ENCODE measurements around the gene ENDOV. TPM values are rescaled to one million over a fixed set of nuclear protein-coding genes. Genes with fewer than 3 reads are reported as not detected.

Gene ENDOV
- total and polyA plus RNA-seq, 2 donors from 2014 or later: 20.3 to 28.0 TPM

DNA sequence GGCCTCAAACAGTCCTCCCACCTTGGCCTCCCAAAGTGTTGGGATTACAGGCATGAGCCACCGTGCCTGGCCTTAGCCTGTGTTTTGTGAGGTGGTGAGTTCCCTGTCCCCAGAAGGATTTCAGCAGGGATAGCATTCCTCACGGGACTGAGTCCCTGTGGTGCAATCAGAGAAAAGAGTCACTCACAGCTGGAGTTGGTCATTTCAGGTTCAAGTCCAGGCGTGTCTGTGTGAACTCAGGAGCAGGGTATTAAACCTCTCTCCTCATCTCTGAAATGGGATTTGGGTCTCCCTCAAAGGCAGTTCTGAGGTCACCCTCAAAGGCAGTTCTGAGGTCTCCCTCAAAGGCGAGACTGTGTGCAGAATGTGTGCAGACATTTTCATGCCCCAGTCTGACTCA is 32.8 kb downstream of the ENDOV start:
- H3K4me3 ChIP-seq (ENCODE audit: low read length in 3 of 3): no peak overlapping the region
- FAIRE-seq (no peak), DNase-seq (no peak)
- no peaks in the 10 kb centered on the region for H3K27me3 ChIP-seq (ENCODE audit: control insufficient read depth, insufficient read depth, low read length)
- no peaks in the 10 kb centered on the region for H3K4me1 ChIP-seq (ENCODE audit: control insufficient read depth in 2 of 3, insufficient read depth in 2 of 3, low read depth in 1 of 3, low read length in 3 of 3)
- no peaks in the 10 kb centered on the region for H3K9me3 ChIP-seq (ENCODE audit: control insufficient read depth in 2 of 3, insufficient read depth in 1 of 3, low read length in 3 of 3)
- intact Hi-C loops (cut with DNase I): loop anchor here (10.0 kb wide), 1 partner anchor 767 kb away; no protein-coding TSS in a partner anchor
- H3K27ac ChIP-seq (ENCODE audit: low read depth in 2 of 2, low read length in 2 of 2): no peak overlapping the region
- no peak for TF ChIP-seq CTCF (IDR thresholded peaks at IDR 0.05; ENCODE audit: borderline replicate concordance, extremely low read depth, insufficient read depth)
- no peak overlapping the region for H3K9ac ChIP-seq (ENCODE audit: low read length in 3 of 3)
- H3K36me3 ChIP-seq (ENCODE audit: control insufficient read depth in 2 of 3, insufficient read depth in 3 of 3, low read length in 3 of 3): no peaks in the 10 kb centered on the region

DNA sequence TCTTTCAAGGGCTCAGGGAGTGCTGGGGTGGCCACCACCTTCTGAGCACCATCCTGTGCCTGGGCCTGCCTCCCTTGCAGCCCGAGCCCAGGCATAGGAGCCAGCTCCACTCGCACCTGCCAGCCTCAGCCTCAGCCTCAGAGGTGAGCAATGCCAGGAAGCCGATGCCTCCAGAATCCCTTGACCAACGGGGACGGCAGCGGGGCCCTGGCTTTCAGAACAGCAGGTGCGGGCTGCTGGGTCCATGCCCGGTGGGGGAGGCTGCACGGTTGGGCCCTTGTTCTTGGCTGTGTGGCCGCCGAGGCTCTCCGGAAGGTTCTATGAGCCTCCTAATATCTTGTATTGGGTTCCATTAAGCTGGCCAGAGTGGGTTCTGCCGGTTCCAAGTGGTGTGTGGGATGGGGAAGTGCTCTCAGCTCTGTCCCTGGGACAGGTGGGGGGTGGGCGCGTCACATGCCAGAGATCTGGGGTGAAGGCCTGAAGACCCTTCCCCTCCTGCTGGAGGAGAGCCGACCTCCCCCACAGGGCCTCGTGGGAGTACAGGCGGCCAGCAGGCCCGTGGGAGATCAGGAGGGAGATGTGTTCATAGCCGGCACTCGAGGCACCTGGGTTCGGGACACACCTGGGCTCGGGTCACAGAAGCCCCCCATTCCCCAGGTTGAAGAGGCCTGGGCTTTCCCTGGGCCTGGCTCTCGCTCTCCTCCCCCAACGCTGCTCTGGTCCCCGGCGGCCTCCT is 34.4 kb downstream of the ENDOV start:
- no peaks in the 10 kb centered on the region for H3K27me3 ChIP-seq (ENCODE audit: control insufficient read depth, insufficient read depth, low read length)
- peaks cover 0 to 5% (median 0%) of the 10 kb centered on the region in 3 donors for H3K4me1 ChIP-seq (ENCODE audit: control insufficient read depth in 2 of 3, insufficient read depth in 2 of 3, low read depth in 1 of 3, low read length in 3 of 3)
- no peak for FAIRE-seq
- no peaks in the 10 kb centered on the region for H3K9me3 ChIP-seq (ENCODE audit: control insufficient read depth in 2 of 3, insufficient read depth in 1 of 3, low read length in 3 of 3)
- H3K27ac ChIP-seq (ENCODE audit: low read depth in 2 of 2, low read length in 2 of 2): no peak overlapping the region
- no peak for DNase-seq
- no peak for TF ChIP-seq CTCF (IDR thresholded peaks at IDR 0.05; ENCODE audit: borderline replicate concordance, extremely low read depth, insufficient read depth)
- intact Hi-C loops (cut with DNase I): loop anchor here (10.0 kb wide), 1 partner anchor 765 kb away; no protein-coding TSS in a partner anchor
- H3K4me3 ChIP-seq (ENCODE audit: low read length in 3 of 3): no peak overlapping the region
- no peak overlapping the region for H3K9ac ChIP-seq (ENCODE audit: low read length in 3 of 3)
- no peaks in the 10 kb centered on the region for H3K36me3 ChIP-seq (ENCODE audit: control insufficient read depth in 2 of 3, insufficient read depth in 3 of 3, low read length in 3 of 3)

DNA sequence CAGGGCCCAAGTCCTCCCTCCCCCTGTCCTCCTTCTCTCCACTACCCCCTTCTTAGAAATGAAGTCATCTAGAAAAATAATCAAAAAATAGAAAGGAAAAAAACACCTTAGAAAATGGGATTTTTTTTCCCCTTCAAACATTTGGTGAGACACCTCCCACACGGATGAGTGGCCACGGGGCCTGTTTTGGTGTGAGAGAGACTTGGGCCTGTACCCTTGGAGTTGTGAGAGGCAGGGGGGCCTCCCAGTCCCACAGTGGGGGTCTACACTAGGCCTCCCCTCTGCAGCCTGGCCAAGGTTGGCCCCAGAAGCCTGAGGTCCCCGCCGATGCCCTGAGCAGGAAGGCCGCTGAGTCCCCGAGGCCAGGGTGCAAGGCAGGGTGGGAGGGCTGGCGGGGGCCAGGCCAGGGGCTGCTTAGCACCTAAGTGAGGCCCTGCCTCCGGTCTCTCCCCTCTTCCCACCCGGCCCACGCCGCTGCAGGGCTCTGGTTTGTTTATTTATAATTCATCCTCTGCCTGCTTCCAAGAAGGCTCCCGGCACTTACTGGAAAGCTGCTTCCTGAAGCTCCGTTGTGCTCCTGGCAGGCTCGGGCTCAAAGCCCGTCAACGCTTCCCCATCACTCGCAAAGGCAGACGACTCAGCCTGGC is 35.1 kb downstream of the ENDOV start:
- DNase-seq: no peak
- intact Hi-C loops (cut with DNase I): loop anchor here (10.0 kb wide), 1 partner anchor 765 kb away; no protein-coding TSS in a partner anchor
- Histone ChIP-seq H3K36me3 (ENCODE audit: control insufficient read depth in 2 of 3, insufficient read depth in 3 of 3, low read length in 3 of 3) (no peaks in the 10 kb centered on the region), H3K4me1 (ENCODE audit: control insufficient read depth in 2 of 3, insufficient read depth in 2 of 3, low read depth in 1 of 3, low read length in 3 of 3) (peaks cover 0 to 5% (median 0%) of the 10 kb centered on the region in 3 donors), H3K9me3 (ENCODE audit: control insufficient read depth in 2 of 3, insufficient read depth in 1 of 3, low read length in 3 of 3) (no peaks in the 10 kb centered on the region), H3K27ac (ENCODE audit: low read depth in 2 of 2, low read length in 2 of 2) (no peak overlapping the region), H3K9ac (ENCODE audit: low read length in 3 of 3) (no peak overlapping the region), H3K4me3 (ENCODE audit: low read length in 3 of 3) (no peak overlapping the region), H3K27me3 (ENCODE audit: control insufficient read depth, insufficient read depth, low read length) (no peaks in the 10 kb centered on the region)
- no peak for TF ChIP-seq CTCF (IDR thresholded peaks at IDR 0.05; ENCODE audit: borderline replicate concordance, extremely low read depth, insufficient read depth)
- FAIRE-seq: no peak

All from kidney (tissue), 14 donors.